ENCODE measurements around the gene JAK3.

JAK3 gene

DNA sequence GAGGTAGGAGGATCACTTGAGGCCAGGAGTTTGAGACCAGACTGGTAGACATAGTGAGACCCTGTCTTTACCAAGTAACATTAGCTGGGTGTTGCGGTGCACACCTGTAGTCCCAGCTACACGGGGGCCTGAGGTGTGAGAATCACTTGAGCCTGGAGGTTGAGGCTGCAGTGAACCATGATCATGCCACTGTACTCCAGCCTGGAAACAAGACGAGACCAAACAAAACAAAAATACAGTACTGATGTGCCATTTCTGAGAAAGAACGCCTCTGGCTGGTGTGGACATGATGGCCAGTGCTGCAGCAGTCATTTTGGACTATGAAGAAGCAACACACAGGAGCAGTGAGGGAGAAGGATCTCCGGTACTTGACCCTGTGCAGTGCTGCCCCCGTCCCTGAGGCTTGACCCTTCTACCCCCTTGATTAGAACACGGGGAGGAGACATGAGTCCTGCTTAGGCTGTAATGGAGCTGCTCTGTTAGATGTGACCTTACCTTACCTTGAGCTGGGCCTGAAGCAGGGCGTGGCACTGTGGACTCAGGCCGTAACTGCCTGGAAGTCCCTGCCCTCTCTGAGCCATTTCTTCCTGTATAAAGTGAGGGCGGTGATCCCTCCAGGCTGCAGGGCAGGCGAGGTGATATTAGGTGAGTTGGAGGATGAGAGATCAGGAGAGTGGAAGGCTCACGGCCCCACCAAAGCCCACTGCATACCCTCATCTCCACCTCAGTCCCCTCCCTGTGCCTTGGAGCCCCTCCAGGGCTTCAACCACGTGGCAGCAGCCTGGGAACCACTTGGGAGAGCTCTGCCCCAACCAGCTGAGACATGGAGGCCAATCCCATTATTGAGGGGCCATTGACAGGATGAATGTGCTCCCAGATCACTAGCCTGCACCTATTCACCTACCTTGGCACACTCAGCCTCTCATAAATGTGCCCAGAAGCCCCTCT is 17.9 kb upstream of the JAK3 start:
- FAIRE-seq: no peak

DNA sequence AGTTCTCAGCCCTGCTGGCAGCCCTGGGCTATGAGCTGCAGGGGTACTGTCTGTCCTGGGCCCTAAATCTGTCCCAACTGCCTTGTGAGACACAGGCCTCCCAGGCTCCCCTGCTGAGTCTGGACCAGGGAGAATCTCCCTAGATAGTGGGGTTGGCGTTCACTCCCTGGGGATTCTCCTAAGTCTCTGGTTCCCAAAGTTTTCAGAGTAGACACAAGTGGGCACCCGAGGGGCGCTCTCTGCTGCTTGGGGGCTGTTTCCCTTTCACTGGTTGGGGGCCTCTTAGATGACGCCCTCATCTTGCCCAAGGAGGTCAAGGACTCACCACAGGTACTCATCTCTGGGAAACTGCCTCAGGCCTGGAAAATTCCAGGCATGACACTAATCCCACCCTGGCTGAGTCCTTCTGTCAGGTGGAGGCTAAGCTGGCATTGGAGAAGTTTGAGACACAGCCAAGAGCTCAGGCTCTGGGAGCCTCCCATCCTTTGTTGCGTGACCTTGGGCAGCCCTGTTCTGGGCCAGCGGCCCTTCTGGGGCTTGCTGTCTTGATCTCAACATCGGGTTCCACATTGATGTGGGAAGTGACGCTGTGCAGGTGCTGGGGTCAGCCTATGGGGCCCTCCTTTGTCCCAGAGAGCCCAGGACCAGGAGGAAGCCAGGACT is 15.9 kb upstream of the JAK3 start:
- FAIRE-seq: no peak

DNA sequence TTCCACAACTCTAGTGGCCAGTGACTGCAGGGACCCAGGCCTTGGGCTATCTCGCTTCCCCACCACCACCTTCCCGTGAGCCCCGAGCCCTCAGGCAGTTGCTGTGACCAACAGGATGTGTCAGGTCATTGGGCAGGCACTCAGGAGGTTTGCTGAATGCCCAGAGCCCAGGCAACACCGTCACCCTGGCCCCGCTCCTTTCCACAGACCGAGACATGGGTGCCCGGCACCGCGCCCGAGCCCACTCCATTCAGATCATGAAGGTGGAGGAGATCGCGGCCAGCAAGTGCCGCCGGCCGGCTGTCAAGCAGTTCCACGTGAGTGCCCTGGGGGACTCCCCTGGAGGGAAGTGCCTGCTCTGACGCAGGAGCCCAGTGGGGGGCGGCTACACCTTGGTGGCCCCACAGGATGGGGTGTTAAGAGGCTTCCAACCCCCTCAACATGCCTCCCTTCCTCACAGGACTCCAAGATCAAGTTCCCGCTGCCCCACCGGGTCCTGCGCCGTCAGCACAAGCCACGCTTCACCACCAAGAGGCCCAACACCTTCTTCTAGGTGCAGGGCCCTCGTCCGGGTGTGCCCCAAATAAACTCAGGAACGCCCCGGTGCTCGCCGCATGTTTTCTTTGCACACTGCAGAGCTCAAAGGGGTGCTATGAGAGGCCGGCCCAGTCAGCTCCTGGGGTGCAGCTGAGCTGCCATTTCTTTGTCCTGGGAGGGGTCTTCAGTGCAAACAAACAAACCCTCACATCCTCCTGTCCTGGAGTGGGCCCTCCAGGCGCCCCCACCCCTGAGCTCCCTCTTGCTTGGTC is 15.1 kb upstream of the JAK3 start:
- FAIRE-seq: no peak

DNA sequence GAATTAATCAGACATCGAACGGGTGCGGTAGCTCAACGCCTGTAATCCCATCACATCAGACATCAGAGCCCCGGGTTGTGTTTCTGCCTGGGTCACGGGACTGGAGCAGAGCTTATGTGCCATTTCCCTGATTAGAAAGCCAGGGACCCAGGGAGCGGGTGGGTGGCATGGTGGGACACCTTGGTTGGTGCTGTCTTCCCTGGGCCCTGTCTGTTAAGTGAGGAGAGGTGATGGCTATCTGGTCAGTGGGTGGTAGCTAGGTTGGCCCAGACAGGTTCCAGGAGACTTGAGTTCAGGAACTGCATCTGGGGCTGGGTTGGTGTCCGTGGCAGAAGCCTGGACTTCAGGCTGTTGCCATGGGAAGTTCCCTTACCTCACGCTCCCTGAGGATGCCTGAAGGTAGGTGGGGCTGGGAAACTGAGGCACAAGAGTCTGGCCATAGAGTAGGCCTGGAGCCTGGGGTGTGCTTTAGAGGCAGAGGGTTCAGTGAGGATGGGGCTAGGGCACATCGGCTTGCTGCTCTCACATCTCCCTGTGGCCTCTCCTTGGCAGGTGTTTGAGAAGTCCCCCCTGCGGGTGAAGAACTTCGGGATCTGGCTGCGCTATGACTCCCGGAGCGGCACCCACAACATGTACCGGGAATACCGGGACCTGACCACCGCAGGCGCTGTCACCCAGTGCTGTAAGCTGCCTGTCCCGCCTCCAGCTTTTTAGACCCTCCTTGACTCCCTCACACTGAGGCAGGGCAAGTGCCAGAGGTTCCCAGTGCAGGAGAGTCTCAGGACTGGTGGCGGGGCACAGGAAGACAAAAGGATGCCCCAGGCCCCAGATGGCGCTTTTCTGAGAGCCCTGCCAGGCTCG is 14.0 kb upstream of the JAK3 start:
- no peak for FAIRE-seq

DNA sequence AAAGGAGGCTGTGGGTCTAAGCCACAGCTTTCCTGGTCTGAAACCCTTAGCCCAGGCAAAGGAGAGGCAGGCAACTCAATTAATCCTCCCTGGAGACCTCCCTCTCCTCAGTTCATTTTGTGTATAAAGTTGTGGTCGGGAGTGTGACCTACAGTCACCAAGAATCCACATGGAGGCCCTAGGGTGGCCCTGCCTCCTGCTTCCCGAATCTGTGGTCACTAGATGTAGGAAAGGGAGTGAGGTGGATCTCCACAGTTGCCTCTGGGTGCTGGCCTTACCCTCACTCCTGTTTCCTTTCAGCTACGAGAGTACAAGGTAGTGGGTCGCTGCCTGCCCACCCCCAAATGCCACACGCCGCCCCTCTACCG is 13.2 kb upstream of the JAK3 start:
- FAIRE-seq: no peak

DNA sequence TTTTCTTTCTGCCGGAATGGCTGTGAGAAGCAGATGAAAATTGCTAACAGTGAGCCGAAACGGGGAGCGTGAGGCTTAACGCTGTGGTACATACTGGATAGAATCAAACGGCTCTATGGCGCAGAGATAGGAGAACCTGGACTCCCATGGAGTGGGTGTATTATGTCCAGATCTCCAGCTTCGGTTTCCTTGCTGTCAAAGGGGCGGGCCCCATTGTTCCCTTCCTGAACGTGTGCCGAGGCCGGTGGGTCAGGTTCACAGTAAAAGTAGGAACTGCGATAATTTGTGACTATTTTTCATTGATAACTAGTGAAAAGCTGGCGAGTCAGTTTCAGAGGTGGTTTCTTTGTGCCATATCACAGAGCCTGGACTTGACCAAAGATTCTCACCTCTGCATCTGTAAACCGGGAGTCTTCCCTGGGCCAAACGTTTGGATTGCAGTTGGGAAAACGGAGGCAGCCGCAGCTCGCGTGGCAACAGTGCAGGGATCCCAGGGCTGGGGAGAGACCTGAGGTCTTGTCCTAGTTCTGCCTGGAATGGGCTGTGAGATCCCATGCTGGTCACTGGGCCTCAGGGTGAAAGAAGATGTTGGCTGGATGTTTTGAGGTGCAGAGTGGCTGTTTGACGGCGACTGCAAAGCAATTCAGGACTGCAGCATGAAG is 12.7 kb upstream of the JAK3 start:
- no peak for FAIRE-seq

DNA sequence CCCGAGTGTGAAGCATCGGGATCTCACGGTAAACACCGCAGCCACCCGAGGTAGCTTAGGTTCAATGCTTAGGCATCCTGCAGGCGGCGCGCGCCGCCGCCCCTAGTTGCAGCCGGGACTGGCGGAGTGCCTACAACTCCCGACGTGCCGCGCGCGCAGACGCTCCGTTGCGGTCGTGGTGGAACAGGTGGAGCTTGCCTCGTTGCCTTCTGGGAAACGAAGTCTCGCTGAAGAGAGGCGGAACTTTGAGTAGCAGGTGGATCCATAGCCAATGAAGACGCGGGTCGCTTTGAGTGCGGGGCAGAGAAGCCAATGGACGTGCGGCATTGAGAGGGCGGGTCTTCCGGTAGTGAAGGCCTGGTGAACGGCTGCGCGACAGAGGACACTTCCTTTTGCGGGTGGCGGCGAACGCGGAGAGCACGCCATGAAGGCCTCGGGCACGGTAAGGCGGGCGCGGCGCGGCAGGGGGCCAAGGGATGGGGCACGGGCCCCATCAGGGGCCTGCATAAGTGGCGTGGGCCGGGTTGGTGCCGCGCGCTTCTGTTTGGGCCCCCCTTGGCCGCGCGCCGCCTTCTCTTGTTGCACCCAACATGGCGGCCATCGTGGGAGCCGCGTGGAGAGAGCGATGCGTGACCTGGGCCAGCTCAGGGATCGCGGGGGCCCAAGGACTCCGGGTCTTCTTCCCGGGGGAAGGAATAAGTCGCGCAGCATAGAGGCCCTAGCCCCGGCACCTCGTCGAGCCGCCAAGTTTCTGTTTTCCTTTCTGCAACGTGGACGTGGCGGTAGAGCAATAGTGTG is 11.9 kb upstream of the JAK3 start, which contains the start of gene RPL18A:
Gene RPL18A, plus strand, starts transcription at position 378 of the 798 bp plus-strand sequence. Its CDS starts 47 bp downstream, at position 425.
- FAIRE-seq: peak; percentile 95

DNA sequence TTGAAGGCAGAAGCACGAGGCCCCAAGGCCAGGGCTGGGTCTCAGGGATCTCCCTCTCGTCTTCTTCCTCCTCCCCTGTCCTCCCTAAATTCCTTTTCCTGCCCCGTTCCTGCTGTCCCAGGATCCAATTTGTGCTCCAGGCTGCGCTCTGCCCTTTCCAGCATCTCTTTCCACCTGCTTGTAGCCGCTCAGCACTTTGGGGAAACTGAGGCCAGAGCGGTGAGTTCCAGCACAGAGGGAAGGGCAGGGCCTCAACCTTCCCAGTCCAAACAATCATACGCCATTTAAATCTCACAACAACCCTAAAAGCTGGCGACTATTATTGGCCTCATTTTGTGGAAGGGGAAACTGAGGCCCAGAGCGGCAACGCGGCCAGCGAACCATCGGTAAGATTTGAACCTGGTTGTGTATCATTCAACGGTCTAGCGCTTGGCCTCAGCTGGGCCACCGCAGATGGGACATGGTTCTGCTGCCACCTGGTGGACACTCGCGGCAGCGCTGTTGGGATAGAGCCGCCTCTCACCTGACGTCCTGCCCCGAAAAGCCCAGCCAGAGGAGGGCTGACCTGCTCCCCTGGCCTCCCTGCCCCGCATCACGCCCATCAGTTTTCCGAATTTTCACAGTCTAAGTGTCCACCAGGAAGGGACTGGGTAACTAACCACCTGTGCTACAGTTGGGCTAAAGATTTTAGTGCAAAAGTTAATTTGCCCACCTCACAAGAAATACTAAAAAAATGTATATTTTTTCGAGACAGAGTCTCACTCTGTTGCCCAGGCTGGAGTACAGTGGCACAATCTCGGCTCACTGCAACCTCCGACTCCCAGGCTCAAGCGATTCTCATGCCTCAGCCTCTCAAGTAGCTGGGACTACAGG is 7.7 kb upstream of the JAK3 start:
- no peak for FAIRE-seq

DNA sequence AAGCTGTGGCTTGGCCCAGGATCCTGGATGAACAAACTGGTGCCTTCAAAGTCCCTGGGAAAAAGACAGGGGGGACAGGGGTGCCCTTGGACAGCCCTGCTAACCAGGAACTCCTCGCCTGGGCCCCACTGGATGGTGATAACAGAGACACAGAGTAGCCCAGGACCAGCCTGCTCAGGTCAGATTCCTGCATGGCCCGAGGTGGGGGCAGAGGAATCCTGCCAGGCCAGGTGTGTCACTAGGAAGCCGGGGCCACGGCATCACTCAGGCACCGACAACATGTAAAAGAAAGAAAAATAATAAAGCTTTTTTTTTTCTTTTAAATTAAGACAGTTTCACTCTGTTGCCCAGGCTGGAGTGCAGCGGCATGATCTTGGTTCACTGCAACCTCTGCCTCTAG is 6.3 kb upstream of the JAK3 start:
- no peak for FAIRE-seq

DNA sequence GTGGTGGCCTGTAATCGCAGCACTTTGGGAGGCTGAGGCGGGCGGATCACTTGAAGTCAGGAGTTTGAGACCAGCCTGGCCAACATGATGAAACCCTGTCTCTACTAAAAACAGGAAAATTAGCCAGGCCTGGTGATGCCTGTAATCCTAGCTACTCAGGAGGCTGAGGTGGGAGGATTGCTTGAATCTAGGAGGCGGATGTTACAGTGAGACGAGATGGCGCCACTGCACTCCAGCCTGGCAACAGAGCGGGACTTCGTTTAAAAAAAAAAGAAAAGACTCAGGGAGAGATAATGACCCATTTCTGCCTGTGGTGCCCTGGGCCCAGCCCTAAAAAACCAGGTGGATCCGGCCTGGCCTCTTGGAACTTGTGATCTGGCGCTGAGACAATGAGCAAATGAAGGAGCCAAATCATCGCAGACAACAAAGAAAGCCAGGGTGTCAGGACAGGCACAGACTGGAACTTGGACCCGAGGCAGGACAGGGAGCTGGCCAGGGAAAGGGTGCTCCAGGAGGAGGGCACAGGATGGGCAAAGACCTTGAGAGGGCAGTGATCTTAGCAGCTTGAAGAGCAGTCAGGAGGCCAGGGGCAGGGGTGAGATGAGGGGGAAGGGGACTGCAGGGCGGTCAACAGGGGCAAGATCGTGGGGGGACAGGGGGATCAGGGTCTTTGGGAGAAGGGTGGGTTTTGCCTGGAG is 962 bp upstream of the JAK3 start:
- no peak for FAIRE-seq

DNA sequence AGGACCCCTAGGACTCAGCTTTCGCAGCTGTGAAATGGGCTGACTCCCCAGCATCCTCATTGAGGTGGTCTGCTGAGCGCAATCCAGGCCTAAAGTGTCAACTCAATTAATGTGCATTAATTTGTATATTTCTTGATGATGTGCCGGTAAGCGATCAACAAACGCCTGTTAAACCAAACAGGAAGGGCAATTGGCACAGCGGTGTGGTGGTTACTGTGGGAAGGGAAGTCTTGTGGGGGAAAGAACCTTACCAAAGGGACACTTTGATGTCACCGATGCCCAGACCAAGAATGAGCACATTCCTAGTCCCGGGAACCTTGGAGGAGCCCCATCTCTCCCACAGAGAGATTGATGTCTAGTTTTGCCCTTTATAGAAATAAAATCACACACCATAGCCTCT is 1.6 kb downstream of the JAK3 start:
- no peak for FAIRE-seq

DNA sequence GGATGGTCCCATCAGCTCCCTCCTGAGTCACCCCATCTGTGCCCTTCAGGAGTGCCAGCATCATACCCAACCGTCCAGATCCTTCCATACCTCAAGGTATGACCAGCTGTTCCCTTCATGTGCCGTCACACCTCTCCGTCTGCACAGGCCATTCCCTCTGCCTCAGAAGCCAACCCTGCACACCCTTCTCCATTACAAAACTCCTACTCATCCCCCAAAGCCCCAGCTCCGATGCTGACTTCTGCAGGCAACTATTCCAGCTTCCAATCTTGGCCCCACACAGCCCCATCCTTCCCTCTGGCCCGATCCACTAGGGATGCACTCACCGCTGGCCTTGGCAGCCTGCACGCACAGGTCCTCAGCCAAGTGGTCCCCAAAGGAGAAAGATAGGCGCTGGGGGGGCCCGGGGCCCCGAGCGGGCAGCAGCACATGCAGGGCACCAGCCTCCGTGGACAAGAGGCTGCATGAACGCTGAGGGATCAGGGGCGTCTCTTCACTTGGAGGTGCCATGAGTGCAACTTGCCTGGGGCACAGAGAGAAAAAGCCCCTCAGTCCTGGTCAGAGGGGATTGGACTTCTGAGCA is 3.8 kb downstream of the JAK3 start:
- no peak for FAIRE-seq

DNA sequence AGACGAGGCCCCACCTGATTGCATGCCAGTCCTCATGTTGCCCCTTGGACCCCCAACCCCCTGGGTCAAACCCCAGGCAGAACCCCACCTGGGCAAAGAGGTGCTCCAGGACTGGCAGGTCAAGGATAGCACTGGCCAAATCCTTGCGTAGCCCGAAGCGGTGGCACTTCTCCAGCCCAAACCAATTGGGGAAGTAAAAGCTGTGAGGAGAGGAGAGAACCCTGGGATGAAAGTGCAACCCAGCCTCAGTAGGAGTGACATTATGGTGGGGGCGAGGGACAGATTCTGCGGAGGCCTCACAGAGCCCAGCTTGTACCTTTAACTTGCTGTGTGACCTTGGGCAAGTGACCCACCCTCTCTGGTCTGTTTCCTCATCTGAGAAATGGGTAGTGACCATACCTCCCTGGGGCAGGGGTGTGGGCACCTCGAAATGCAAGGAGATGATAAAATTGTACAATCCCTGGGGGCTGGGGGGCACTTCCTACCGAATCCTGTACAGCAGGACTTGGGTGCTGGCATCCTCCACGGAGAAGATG is 4.4 kb downstream of the JAK3 start:
- no peak for FAIRE-seq

DNA sequence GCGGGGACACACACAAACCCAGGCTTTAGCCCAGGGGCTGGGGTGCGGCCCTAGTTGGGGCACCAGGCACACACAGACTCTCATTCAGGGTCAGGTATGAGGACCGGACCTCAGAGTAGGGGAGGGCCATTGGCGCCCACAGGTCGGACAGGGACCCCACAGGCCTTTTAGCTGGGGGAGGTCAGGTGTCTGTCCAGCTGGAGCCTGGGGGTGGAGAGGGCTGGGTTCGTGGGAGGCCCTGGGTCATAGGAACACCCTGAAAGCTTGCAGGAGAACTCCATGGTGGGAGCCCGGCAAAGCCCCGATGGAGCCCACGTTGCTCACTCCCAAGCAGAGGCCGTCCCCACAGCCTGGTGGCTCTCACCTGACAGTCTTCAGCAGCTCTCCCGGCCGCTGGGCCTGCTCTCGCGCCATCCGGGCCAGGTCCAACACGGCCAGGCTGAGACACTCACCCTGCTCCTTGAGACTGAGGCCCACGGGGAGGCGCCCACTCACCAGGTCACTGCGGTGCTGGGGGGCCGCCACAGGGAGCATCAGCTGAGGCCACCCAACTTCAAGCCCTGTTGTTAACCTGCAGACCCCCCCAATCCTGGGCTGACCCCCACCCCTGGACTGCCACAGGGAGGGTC is 5.0 kb downstream of the JAK3 start:
- FAIRE-seq: no peak

DNA sequence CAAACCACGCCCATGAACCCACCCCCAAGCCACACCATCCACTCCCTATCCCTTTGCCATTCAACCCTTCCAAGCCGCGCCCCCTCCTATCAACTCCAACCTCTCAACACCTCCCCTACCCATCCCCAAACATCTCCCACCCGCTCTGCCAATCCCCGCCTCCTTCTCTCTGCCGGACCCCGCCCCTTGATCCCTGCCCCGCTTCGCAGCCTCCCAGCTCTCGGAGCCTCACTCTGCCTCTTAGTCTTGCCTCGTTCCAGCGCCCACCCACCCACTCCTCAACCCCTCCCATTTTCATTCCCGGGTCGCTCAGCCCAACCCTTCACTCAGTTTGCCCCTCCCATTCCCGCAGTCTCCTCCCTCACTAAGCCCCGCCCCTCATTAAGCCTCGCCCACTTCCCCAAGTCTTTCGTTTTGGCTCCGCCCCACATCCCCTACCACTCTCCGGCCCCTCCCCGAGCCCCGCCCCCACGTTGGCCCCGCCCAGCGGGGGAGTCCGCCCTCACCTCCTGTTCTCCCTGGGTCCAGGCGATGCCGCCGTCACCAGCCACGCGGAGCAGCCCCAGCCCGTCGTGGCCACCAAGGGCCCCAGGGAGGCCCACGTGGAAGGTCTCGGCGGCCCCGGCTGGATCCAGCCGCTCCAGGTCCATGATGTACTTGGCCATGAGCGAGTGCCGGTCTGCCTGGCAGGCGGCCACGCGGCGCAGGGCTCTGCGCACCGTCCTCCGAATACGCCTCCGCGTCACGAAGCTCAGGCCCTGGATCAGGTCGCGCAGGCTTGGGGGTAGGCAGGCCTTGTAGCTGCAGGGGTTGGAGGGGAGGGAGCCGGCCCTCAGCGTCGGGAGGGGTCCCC is 5.7 kb downstream of the JAK3 start:
- peak; percentile 88 for FAIRE-seq

DNA sequence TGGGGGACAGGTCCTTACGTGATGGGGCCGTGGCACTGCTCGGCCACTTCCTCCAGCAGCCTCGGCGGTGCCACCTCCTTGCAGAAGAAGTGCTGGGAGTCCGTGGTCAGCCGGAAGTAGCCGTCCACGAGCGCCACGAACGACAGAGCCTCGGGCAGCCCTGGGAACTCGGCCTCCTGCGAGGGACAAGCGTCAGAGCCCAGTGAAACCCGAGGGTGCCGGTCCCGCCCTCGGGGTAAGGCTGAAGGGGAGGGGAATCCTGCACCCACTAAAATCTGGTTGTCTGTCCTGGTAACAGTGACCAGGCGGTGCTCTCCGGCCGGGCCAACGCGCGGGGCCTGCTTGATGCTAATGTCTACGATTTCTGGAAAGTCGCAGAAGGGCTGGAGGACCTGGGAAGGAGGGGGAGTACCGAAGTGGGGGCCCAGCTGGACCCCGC is 6.4 kb downstream of the JAK3 start:
- no peak for FAIRE-seq

DNA sequence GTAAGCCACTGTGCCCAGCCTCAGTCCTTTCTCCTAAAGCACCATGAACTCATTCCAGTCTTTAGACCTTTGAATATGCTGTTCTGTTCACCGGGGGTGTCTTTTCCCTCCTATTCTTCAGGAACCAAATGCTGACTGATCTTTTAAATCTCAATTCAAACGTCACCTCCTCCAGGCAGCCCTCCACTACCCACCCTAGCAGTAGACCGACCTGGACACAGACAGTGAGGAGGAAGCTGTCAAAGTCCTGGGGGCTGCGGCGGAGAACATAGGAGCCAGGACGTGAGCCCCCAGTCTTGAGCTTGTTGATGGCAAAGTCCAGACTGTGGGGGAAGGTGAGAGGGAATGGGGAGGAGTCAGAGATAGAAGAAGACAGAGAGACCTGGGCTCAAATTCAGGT is 7.8 kb downstream of the JAK3 start:
- FAIRE-seq: no peak

All from TTC549 (cell line).